HG03095 (cell line): Measurements from ENCODE around the gene FAM83G.
"Not testable (repeated sequence)": the region's sequence is repeated elsewhere in the genome, so short reads cannot be mapped to it uniquely, and the experiment has no call there.

Experiments
- ATAC-seq: cut with Tn5 transposase; IDR thresholded peaks from one replicate; pipeline ENCODE4 v1.9.1; 2021; ENCODE audit warnings: moderate library complexity; ENCODE audit not compliant: unreplicated experiment

FAM83G gene

GRCh38 chr17:18956581-18956980, 48.0 kb downstream of the FAM83G start:
- no peak for ATAC-seq

- not testable (repeated sequence) for ATAC-seq
Measured at GRCh38 chr17:18956021-18956420, 48.5 kb downstream of the FAM83G start.

- ATAC-seq: no peak
Measured at GRCh38 chr17:18955009-18955408, 49.6 kb downstream of the FAM83G start.

GRCh38 chr17:18954321-18954720, 50.2 kb downstream of the FAM83G start:
- ATAC-seq: no peak

GRCh38 chr17:18953231-18953728, 51.3 kb downstream of the FAM83G start:
- no peak for ATAC-seq

GRCh38 chr17:18951941-18952842, 52.4 kb downstream of the FAM83G start, which contains the start of gene SLC5A10:
SLC5A10 (plus strand) TSS chr17:18952165; CDS start chr17:18952206, 41 bp downstream.
- ATAC-seq: no peak

- no peak for ATAC-seq
Measured at GRCh38 chr17:18950944-18951905, 53.3 kb downstream of the FAM83G start.

GRCh38 chr17:18950346-18950745, 54.2 kb downstream of the FAM83G start:
- no peak for ATAC-seq

GRCh38 chr17:18949566-18949965, 55.0 kb downstream of the FAM83G start:
- ATAC-seq: no peak

GRCh38 chr17:18948476-18949006, 56.0 kb downstream of the FAM83G start:
- ATAC-seq: no peak

- ATAC-seq: no peak
Measured at GRCh38 chr17:18947866-18948265, 56.7 kb downstream of the FAM83G start.

GRCh38 chr17:18946536-18946935, 58.0 kb downstream of the FAM83G start:
- ATAC-seq: no peak

- no peak for ATAC-seq
Measured at GRCh38 chr17:18944646-18945045, 59.9 kb downstream of the FAM83G start.

GRCh38 chr17:18938692-18939023, 65.9 kb downstream of the FAM83G start:
- no peak for ATAC-seq

- no peak for ATAC-seq
Measured at GRCh38 chr17:18937981-18938691, 66.4 kb downstream of the FAM83G start.

- no peak for ATAC-seq
Measured at GRCh38 chr17:18933102-18934058, 71.2 kb downstream of the FAM83G start.

- ATAC-seq: no peak
Measured at GRCh38 chr17:18932360-18933055, 72.1 kb downstream of the FAM83G start.

- ATAC-seq: no peak
Measured at GRCh38 chr17:18928628-18929125, 75.9 kb downstream of the FAM83G start.

GRCh38 chr17:18925187-18925586, 79.4 kb downstream of the FAM83G start:
- no peak for ATAC-seq
